PC-9 (cell line): Measurements from ENCODE around the gene LSP1.

Experiments used
- CTCF ChIP-seq: fragments of 200-600 bp; sonication (generic); conservative IDR thresholded peaks from 2 replicates; pipeline ENCODE4 v1.6.1; 2017; ENCODE audit warnings: mixed run types, antibody characterized with exemption, mild to moderate bottlenecking, moderate library complexity
- EZH2 ChIP-seq: fragments of 200-600 bp; sonication (generic); IDR thresholded peaks from 2 replicates; pipeline ENCODE4 v1.8.0; 2017; ENCODE audit warnings: antibody characterized with exemption, low read depth

GRCh38 chr11:1921574-1922141 is 68.8 kb downstream of the LSP1 start:
- TF ChIP-seq CTCF (no peak), EZH2 (no peak)
